Glomerular visceral epithelial cell (primary cell): ENCODE data around the gene GYG2.
"Not testable (repeated sequence)": the region's sequence is repeated elsewhere in the genome, so short reads cannot be mapped to it uniquely, and the experiment has no call there.

Experiments
- DNase-seq: peaks from one replicate; pipeline ENCODE4 v3.0.0-alpha.2; 2016; ENCODE audit errors: extremely low spot score

Gene GYG2

GRCh38 chrX:2901367-2902036, 72.8 kb downstream of the GYG2 start:
- no peak for DNase-seq

GRCh38 chrX:2902841-2903240, 74.1 kb downstream of the GYG2 start:
- DNase-seq, result no peak

GRCh38 chrX:2903366-2903765, 74.6 kb downstream of the GYG2 start:
- DNase-seq, result no peak

GRCh38 chrX:2907295-2907694, 78.6 kb downstream of the GYG2 start:
- no peak for DNase-seq

GRCh38 chrX:2908125-2908685, 79.5 kb downstream of the GYG2 start:
- DNase-seq, result no peak

GRCh38 chrX:2910109-2910508, 81.4 kb downstream of the GYG2 start:
- no peak for DNase-seq

GRCh38 chrX:2913118-2913517, 84.4 kb downstream of the GYG2 start:
- DNase-seq, result no peak

- no peak for DNase-seq
These were observed 89.0 kb downstream of the GYG2 start for GRCh38 chrX:2917767-2918166.

GRCh38 chrX:2921193-2921592, 92.5 kb downstream of the GYG2 start:
- DNase-seq, result no peak

- no peak for DNase-seq
These were observed 93.0 kb downstream of the GYG2 start for GRCh38 chrX:2921750-2922149.

GRCh38 chrX:2924151-2924550, 95.4 kb downstream of the GYG2 start:
- no peak for DNase-seq

GRCh38 chrX:2926255-2926654, 97.5 kb downstream of the GYG2 start:
- not testable (repeated sequence) for DNase-seq

- DNase-seq, result no peak
These were observed 98.0 kb downstream of the GYG2 start for GRCh38 chrX:2926664-2927275.

GRCh38 chrX:2928191-2928582, 99.5 kb downstream of the GYG2 start:
- no peak for DNase-seq

GRCh38 chrX:2928583-2929434, 100.1 kb downstream of the GYG2 start, which contains the start of gene ARSD:
Gene ARSD, minus strand, starts transcription at chrX:2929339. Its CDS starts 64 bp downstream, at chrX:2929275.
- peak; percentile 91 for DNase-seq

GRCh38 chrX:2931155-2931554, 102.4 kb downstream of the GYG2 start:
- DNase-seq, result no peak

- DNase-seq, result no peak
These were observed 102.9 kb downstream of the GYG2 start for GRCh38 chrX:2931612-2932011.
